Activated CD4-positive, alpha-beta memory T cell treated with anti-CD3 and anti-CD28 coated beads for 36 hours (primary cell): ENCODE data around the gene IPO7. TPM values are rescaled to one million over a fixed set of nuclear protein-coding genes. Genes with fewer than 3 reads are reported as not detected.
A peak's percentile ranks its signal among the peaks of the same experiment; 100 is the strongest.

Source experiments
- CTCF ChIA-PET: fragments of 350-600 bp; sonication (Branson Sonifier 250); formaldehyde crosslinking; loops from one replicate; lab custom pipeline; 2021; ENCODE audit warnings: antibody characterized with exemption, inconsistent platforms; lab: Charles Lee
- POLR2A ChIA-PET: fragments of 350-600 bp; sonication (Branson Sonifier 250); formaldehyde crosslinking; loops from one replicate; lab custom pipeline; 2021; ENCODE audit warnings: antibody characterized with exemption; lab: Charles Lee
- DNase-seq: peaks from one replicate; pipeline ENCODE4 v3.0.0-alpha.2; 2020
- H3K27ac Mint-ChIP-seq: one replicate; pipeline ENCODE4 v1.8.0; 2021; ENCODE audit warnings: mixed read lengths
- H3K27me3 Mint-ChIP-seq: one replicate; pipeline ENCODE4 v1.8.0; 2021; ENCODE audit warnings: mixed read lengths
- H3K36me3 Mint-ChIP-seq: one replicate; pipeline ENCODE4 v1.8.0; 2021; ENCODE audit warnings: mixed read lengths
- H3K4me1 Mint-ChIP-seq: one replicate; pipeline ENCODE4 v1.8.0; 2021; ENCODE audit warnings: low read depth, mixed read lengths
- H3K4me3 Mint-ChIP-seq: one replicate; pipeline ENCODE4 v1.8.0; 2021; ENCODE audit warnings: mild to moderate bottlenecking, mixed read lengths
- H3K9me3 Mint-ChIP-seq: one replicate; pipeline ENCODE4 v1.8.0; 2021; ENCODE audit warnings: mixed read lengths
- intact Hi-C: fragments of 100-400 bp; cut with micrococcal nuclease; formaldehyde crosslinking; loops from one replicate; pipeline ENCODE4 v1.15.1; 2023
- total RNA-seq, 2 experiments: library from RNA; stranded (reverse); gene quantifications; one replicate each; pipeline ENCODE4 v1.2.3, GENCODE V29; 2021

Gene IPO7
- total RNA-seq, 2 experiments from 2014 or later: 161 to 172 TPM

- Mint-ChIP-seq H3K4me3 (no peak overlapping the region), H3K27me3 (no peaks in the 10 kb centered on the region), H3K36me3 (no peaks in the 10 kb centered on the region), H3K9me3 (no peaks in the 10 kb centered on the region), H3K27ac (no peak overlapping the region), H3K4me1 (peaks cover 23% of the 10 kb centered on the region)
- DNase-seq: no peak
- intact Hi-C loops: no loop called here
- ChIA-PET POLR2A (interaction anchor here (1.2 kb wide), 1 partner anchor 17 kb away, joined by 3 read pairs; no protein-coding TSS in a partner anchor), CTCF (no interaction called here)
Observed at GRCh38 chr11:9367551-9367950, 16.9 kb upstream of the IPO7 start.

- Mint-ChIP-seq H3K36me3 (no peaks in the 10 kb centered on the region), H3K4me1 (peaks cover 4% of the 10 kb centered on the region), H3K27ac (no peak overlapping the region), H3K27me3 (no peaks in the 10 kb centered on the region), H3K4me3 (no peak overlapping the region), H3K9me3 (no peaks in the 10 kb centered on the region)
- no peak for DNase-seq
- ChIA-PET CTCF (no interaction called here), POLR2A (no interaction called here)
- intact Hi-C loops: no loop called here
Observed at GRCh38 chr11:9377036-9377435, 7.4 kb upstream of the IPO7 start.

- POLR2A ChIA-PET: no interaction called here
- peaks cover 4% of the 10 kb centered on the region for H3K4me1 Mint-ChIP-seq
- no peak overlapping the region for H3K4me3 Mint-ChIP-seq
- H3K36me3 Mint-ChIP-seq: no peaks in the 10 kb centered on the region
- CTCF ChIA-PET: no interaction called here
- DNase-seq: no peak
- H3K27ac Mint-ChIP-seq: no peak overlapping the region
- no peaks in the 10 kb centered on the region for H3K27me3 Mint-ChIP-seq
- intact Hi-C loops: no loop called here
- no peaks in the 10 kb centered on the region for H3K9me3 Mint-ChIP-seq
Observed at GRCh38 chr11:9379041-9379440, 5.4 kb upstream of the IPO7 start.

- ChIA-PET POLR2A (interaction anchor here (0.6 kb wide), 1 partner anchor 130 kb away, joined by 5 read pairs; no protein-coding TSS in a partner anchor), CTCF (no interaction called here)
- H3K36me3 Mint-ChIP-seq: peaks cover 4% of the 10 kb centered on the region
- no peaks in the 10 kb centered on the region for H3K27me3 Mint-ChIP-seq
- no peak for DNase-seq
- intact Hi-C loops: loop anchor here (10.0 kb wide), 1 partner anchor 216 kb away; no protein-coding TSS in a partner anchor
- H3K4me1 Mint-ChIP-seq: peaks cover 13% of the 10 kb centered on the region
- no peak overlapping the region for H3K27ac Mint-ChIP-seq
- H3K9me3 Mint-ChIP-seq: no peaks in the 10 kb centered on the region
- H3K4me3 Mint-ChIP-seq: no peak overlapping the region
Observed at GRCh38 chr11:9380773-9381172, 3.7 kb upstream of the IPO7 start.

- Mint-ChIP-seq H3K4me3 (peak overlapping the region; percentile 96), H3K4me1 (peaks cover 29% of the 10 kb centered on the region), H3K36me3 (peaks cover 16% of the 10 kb centered on the region), H3K9me3 (no peaks in the 10 kb centered on the region), H3K27ac (peak overlapping the region; percentile 87), H3K27me3 (no peaks in the 10 kb centered on the region)
- intact Hi-C loops: loop anchor here (10.0 kb wide), 1 partner anchor 221 kb away; no protein-coding TSS in a partner anchor
- no peak for DNase-seq
- ChIA-PET POLR2A (interaction anchor here (1.0 to 3.0 kb wide), 10 partner anchors 8 to 421 kb away, joined by 3 to 31 read pairs (median 4); partner anchors contain the start of genes DENND5A, TMEM41B, TMEM9B and ZNF143), CTCF (interaction anchor here (0.5 to 3.1 kb wide), 8 partner anchors 23 to 353 kb away, joined by 3 to 13 read pairs (median 4); partner anchors contain the start of genes DENND5A, TMEM41B and ZNF143)
Observed at GRCh38 chr11:9385327-9385899, 961 bp downstream of the IPO7 start.

GRCh38 chr11:9386086-9386485, 1.6 kb downstream of the IPO7 start:
- H3K27me3 Mint-ChIP-seq: no peaks in the 10 kb centered on the region
- DNase-seq: no peak
- no peak overlapping the region for H3K27ac Mint-ChIP-seq
- ChIA-PET POLR2A (interaction anchor here (1.0 to 3.0 kb wide), 5 partner anchors 9 to 121 kb away, joined by 3 to 31 read pairs (median 13); partner anchors contain the start of genes DENND5A and ZNF143), CTCF (interaction anchor here (0.5 to 3.1 kb wide), 8 partner anchors 23 to 353 kb away, joined by 3 to 13 read pairs (median 3); partner anchors contain the start of genes DENND5A, TMEM41B and ZNF143)
- peaks cover 16% of the 10 kb centered on the region for H3K36me3 Mint-ChIP-seq
- H3K9me3 Mint-ChIP-seq: no peaks in the 10 kb centered on the region
- peak overlapping the region; percentile 96 for H3K4me3 Mint-ChIP-seq
- intact Hi-C loops: loop anchor here (10.0 kb wide), 1 partner anchor 221 kb away; no protein-coding TSS in a partner anchor
- H3K4me1 Mint-ChIP-seq: peaks cover 29% of the 10 kb centered on the region

- peaks cover 34% of the 10 kb centered on the region for H3K4me1 Mint-ChIP-seq
- H3K4me3 Mint-ChIP-seq: no peak overlapping the region
- no peaks in the 10 kb centered on the region for H3K9me3 Mint-ChIP-seq
- H3K27me3 Mint-ChIP-seq: no peaks in the 10 kb centered on the region
- CTCF ChIA-PET: interaction anchor here (0.7 to 3.1 kb wide), 3 partner anchors 22 to 120 kb away, joined by 3 to 13 read pairs (median 3); partner anchors contain the start of gene TMEM41B
- peaks cover 18% of the 10 kb centered on the region for H3K36me3 Mint-ChIP-seq
- POLR2A ChIA-PET: interaction anchor here (1.0 to 3.0 kb wide), 3 partner anchors 73 to 122 kb away, joined by 3 to 31 read pairs (median 13); partner anchors contain the start of genes DENND5A, TMEM41B and ZNF143
- no peak overlapping the region for H3K27ac Mint-ChIP-seq
- intact Hi-C loops: loop anchor here (10.0 kb wide), 1 partner anchor 222 kb away; no protein-coding TSS in a partner anchor
- no peak for DNase-seq
Observed at GRCh38 chr11:9386901-9387300, 2.4 kb downstream of the IPO7 start.

GRCh38 chr11:9396310-9396709, 11.9 kb downstream of the IPO7 start:
- POLR2A ChIA-PET: no interaction called here
- Mint-ChIP-seq H3K4me3 (no peak overlapping the region), H3K4me1 (peaks cover 56% of the 10 kb centered on the region), H3K27me3 (no peaks in the 10 kb centered on the region), H3K9me3 (no peaks in the 10 kb centered on the region), H3K36me3 (peaks cover 27% of the 10 kb centered on the region), H3K27ac (peak overlapping the region; percentile 60)
- intact Hi-C loops: no loop called here
- DNase-seq: no peak
- CTCF ChIA-PET: no interaction called here

- Mint-ChIP-seq H3K27me3 (no peaks in the 10 kb centered on the region), H3K9me3 (no peaks in the 10 kb centered on the region), H3K4me1 (peaks cover 53% of the 10 kb centered on the region), H3K36me3 (peaks cover 26% of the 10 kb centered on the region), H3K4me3 (no peak overlapping the region), H3K27ac (peak overlapping the region; percentile 60)
- CTCF ChIA-PET: no interaction called here
- DNase-seq: no peak
- POLR2A ChIA-PET: no interaction called here
- intact Hi-C loops: no loop called here
Observed at GRCh38 chr11:9396752-9397151, 12.3 kb downstream of the IPO7 start.

GRCh38 chr11:9397746-9398680, 13.6 kb downstream of the IPO7 start:
- CTCF ChIA-PET: no interaction called here
- H3K27me3 Mint-ChIP-seq: no peaks in the 10 kb centered on the region
- H3K4me3 Mint-ChIP-seq: no peak overlapping the region
- peaks cover 47% of the 10 kb centered on the region for H3K4me1 Mint-ChIP-seq
- peak overlapping the region; percentile 34 for H3K27ac Mint-ChIP-seq
- no peaks in the 10 kb centered on the region for H3K9me3 Mint-ChIP-seq
- intact Hi-C loops: no loop called here
- peaks cover 23% of the 10 kb centered on the region for H3K36me3 Mint-ChIP-seq
- POLR2A ChIA-PET: interaction anchor here (1.1 kb wide), 1 partner anchor 13 kb away, joined by 3 read pairs; no protein-coding TSS in a partner anchor
- DNase-seq: no peak

- Mint-ChIP-seq H3K9me3 (no peaks in the 10 kb centered on the region), H3K4me1 (peaks cover 40% of the 10 kb centered on the region), H3K36me3 (peaks cover 22% of the 10 kb centered on the region), H3K27ac (no peak overlapping the region), H3K27me3 (no peaks in the 10 kb centered on the region), H3K4me3 (no peak overlapping the region)
- DNase-seq: no peak
- intact Hi-C loops: no loop called here
- POLR2A ChIA-PET: no interaction called here
- CTCF ChIA-PET: no interaction called here
Observed at GRCh38 chr11:9399466-9399865, 15.0 kb downstream of the IPO7 start.
